ENCODE results near the gene GTF3A.

GRCh38 chr13:27470075-27470820 lies 45.8 kb downstream of the GTF3A start:
- TF ChIP-seq PAX5 (IDR thresholded peaks at IDR 0.05; ENCODE audit: insufficient read depth, low read length, severe bottlenecking) = no peak
- no peak for TF ChIP-seq POLR2AphosphoS5 (IDR thresholded peaks at IDR 0.05; ENCODE audit: low read depth, low read length)
- TF ChIP-seq POLR2A (IDR thresholded peaks at IDR 0.05; ENCODE audit: low read depth, low read length) = no peak
- no peak for TF ChIP-seq TAF1 (IDR thresholded peaks at IDR 0.05; ENCODE audit: low read depth, low read length)
